ENCODE measurements around the gene DIPK1C.

DNA sequence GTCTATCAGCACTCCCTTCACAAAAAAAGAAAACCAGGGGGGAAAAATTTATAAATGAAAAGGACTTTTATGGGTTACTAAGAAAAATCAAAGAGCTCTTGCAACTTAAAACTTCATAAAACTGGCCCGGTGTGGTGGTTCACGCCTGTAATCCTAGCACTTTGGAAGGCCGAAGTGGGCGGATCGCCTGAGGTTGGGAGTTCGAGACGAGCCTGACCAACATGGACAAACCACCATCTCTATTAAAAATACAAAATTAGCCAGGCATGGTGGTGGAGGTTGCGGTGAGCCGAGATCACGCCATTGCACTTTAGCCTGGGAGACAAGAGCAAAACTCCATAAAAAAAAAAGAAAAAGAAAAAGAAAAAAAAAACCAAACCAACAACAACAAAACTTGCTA lies 1.7 kb downstream of the DIPK1C start:
- TF ChIP-seq, protein P1, sequence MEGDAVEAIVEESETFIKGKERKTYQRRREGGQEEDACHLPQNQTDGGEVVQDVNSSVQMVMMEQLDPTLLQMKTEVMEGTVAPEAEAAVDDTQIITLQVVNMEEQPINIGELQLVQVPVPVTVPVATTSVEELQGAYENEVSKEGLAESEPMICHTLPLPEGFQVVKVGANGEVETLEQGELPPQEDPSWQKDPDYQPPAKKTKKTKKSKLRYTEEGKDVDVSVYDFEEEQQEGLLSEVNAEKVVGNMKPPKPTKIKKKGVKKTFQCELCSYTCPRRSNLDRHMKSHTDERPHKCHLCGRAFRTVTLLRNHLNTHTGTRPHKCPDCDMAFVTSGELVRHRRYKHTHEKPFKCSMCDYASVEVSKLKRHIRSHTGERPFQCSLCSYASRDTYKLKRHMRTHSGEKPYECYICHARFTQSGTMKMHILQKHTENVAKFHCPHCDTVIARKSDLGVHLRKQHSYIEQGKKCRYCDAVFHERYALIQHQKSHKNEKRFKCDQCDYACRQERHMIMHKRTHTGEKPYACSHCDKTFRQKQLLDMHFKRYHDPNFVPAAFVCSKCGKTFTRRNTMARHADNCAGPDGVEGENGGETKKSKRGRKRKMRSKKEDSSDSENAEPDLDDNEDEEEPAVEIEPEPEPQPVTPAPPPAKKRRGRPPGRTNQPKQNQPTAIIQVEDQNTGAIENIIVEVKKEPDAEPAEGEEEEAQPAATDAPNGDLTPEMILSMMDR (IDR thresholded peaks at IDR 0.05; ENCODE audit: low read depth, low read length, poor library complexity, severe bottlenecking), result no peak
- TF ChIP-seq EZH2phosphoT487 (IDR thresholded peaks at IDR 0.05; ENCODE audit: borderline replicate concordance, low read length), result no peak

Data from DOHH2 (cell line).